ENCODE measurements around the gene SGMS1.

GRCh38 chr10:50271564-50272250 is 352.0 kb downstream of the SGMS1 start:
- TF ChIP-seq CTCF (IDR thresholded peaks at IDR 0.05) (no peak), POLR2A (IDR thresholded peaks at IDR 0.05) (no peak)

Measured in transverse colon (tissue), 3 donors.